ENCODE measurements around the gene ZRANB2.

The ZRANB2 gene

GRCh38 chr1:71030026-71030425 lies 50.8 kb downstream of the ZRANB2 start:
- no peak for DNase-seq (ENCODE audit: low read depth in 2 of 2, low spot score in 1 of 2)

DNA sequence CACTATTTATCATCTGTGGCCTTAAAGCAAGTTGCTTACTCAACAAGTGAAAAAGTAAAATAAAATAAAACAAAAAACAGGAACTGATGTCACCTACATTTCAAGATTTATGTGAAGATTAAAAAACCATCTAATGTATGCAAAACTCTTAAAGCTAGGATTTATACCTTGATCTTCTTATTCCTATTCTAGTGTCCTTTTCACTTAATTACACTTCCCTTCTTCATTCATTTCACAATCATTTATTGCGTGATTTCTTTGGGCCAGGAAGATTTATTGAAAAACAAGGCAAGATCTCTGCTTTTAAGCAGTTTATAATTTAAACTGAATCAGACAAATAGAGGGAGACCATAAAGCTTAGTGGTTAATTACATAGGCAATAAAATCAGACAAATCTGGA lies 51.9 kb downstream of the ZRANB2 start:
- no peak for DNase-seq (ENCODE audit: low read depth in 2 of 2, low spot score in 1 of 2)

- no peak for DNase-seq (ENCODE audit: low read depth in 2 of 2, low spot score in 1 of 2)
These were observed 52.8 kb downstream of the ZRANB2 start for GRCh38 chr1:71027991-71028390.

DNA sequence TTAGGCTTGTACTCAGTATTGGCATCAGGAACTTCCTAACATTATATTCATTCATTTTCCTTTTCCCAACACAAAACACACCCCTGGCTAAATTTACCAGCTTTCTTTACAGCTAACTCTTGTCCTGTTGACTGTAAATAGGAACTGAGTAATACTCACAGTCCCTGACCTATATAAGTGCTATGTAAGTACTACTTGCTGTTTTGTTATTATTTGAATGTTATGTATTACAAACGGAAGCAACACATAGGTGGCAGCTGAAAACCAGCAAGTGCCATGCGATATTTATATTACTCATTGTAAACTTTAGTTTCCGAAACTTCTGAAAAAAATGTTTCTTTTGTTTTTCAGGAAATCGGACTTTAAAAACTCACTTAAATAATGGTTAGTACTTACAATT lies 54.7 kb downstream of the ZRANB2 start:
- no peak for DNase-seq (ENCODE audit: low read depth in 2 of 2, low spot score in 1 of 2)

DNA sequence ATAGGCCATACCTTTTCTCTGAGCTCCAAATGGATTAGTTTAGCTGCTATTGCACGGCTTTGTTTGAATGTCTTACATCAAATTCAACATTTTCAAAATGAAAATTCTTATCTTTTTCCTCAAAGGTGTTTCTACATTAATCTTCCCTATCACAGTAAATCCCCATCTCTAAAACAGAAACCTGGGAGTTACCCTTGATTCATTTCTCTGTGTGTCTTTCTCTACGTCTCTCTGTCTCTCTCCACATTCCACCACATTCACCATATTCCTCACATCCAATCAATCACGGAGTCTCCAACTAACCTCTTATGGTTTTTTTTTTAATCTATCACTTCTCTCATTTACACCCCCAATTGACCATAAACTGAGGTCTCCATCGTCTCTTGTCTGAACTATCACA lies 57.3 kb downstream of the ZRANB2 start:
- DNase-seq (ENCODE audit: low read depth in 2 of 2, low spot score in 1 of 2): no peak

- no peak for DNase-seq (ENCODE audit: low read depth in 2 of 2, low spot score in 1 of 2)
These were observed 61.4 kb downstream of the ZRANB2 start for GRCh38 chr1:71019233-71019969.

DNA sequence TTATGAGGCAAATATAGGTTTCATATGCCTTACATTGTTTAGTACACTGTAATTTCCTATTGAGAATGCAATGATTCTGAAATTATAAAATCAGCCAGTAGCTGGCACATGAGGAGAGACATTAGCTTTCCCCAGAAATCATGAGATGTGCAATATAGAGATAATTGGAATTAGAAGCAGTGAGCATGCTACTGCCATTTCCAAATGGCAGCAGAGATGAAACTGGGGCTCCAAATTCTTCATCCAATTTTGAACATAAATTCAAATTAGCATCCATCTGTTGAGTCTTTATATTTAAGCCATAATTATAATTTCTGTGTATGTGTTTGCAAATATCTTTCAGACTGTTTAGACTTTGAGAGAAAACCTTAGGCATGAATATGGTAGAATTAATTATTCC lies 62.0 kb downstream of the ZRANB2 start:
- DNase-seq (ENCODE audit: low read depth in 2 of 2, low spot score in 1 of 2): no peak

DNA sequence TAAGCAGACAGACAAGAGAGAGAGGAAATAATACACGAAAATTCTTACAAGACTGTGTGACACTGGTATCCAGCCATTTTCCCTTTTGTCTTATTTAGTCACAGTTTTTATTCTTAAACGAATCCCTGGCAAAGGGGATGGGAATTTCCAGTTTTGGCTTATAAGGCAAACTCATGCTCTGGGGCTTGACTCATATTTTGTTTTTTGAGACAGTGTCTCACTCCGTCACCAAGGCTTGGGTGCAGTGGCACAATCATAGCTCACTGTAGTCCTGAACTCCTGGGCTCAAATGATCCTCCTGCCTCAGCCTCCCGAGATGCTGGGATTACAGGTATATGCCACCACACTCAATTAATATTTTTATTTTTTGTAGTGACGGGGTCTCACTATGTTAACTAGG lies 65.1 kb downstream of the ZRANB2 start:
- DNase-seq (ENCODE audit: low read depth in 2 of 2, low spot score in 1 of 2): no peak

- no peak for DNase-seq (ENCODE audit: low read depth in 2 of 2, low spot score in 1 of 2)
These were observed 66.7 kb downstream of the ZRANB2 start for GRCh38 chr1:71014178-71014579.
